ENCODE data around the gene MACROD2.

The MACROD2 gene

GRCh38 chr20:15227102-15227501 lies 1231.8 kb downstream of the MACROD2 start:
- in situ Hi-C loops (cut with MboI; ENCODE audit: low sequenced_read_pairs) = no loop called here

- in situ Hi-C loops (cut with MboI; ENCODE audit: low sequenced_read_pairs) = no loop called here
These were observed 1236.9 kb downstream of the MACROD2 start for GRCh38 chr20:15232243-15232642.

GRCh38 chr20:15235471-15236198 lies 1240.3 kb downstream of the MACROD2 start:
- in situ Hi-C loops (cut with MboI; ENCODE audit: low sequenced_read_pairs) = no loop called here

GRCh38 chr20:15236812-15237211 lies 1241.5 kb downstream of the MACROD2 start:
- in situ Hi-C loops (cut with MboI; ENCODE audit: low sequenced_read_pairs) = no loop called here

GRCh38 chr20:15239542-15240206 lies 1244.4 kb downstream of the MACROD2 start:
- in situ Hi-C loops (cut with MboI; ENCODE audit: low sequenced_read_pairs) = no loop called here

- in situ Hi-C loops (cut with MboI; ENCODE audit: low sequenced_read_pairs) = no loop called here
These were observed 1245.5 kb downstream of the MACROD2 start for GRCh38 chr20:15240801-15241200.

- in situ Hi-C loops (cut with MboI; ENCODE audit: low sequenced_read_pairs) = no loop called here
These were observed 1246.4 kb downstream of the MACROD2 start for GRCh38 chr20:15241681-15242080.

GRCh38 chr20:15242773-15243172 lies 1247.5 kb downstream of the MACROD2 start:
- in situ Hi-C loops (cut with MboI; ENCODE audit: low sequenced_read_pairs) = no loop called here

GRCh38 chr20:15245896-15246295 lies 1250.6 kb downstream of the MACROD2 start:
- in situ Hi-C loops (cut with MboI; ENCODE audit: low sequenced_read_pairs) = no loop called here

- in situ Hi-C loops (cut with MboI; ENCODE audit: low sequenced_read_pairs) = no loop called here
These were observed 1253.5 kb downstream of the MACROD2 start for GRCh38 chr20:15248618-15249395.

- in situ Hi-C loops (cut with MboI; ENCODE audit: low sequenced_read_pairs) = no loop called here
These were observed 1255.9 kb downstream of the MACROD2 start for GRCh38 chr20:15251171-15251570.

GRCh38 chr20:15252304-15252703 lies 1257.0 kb downstream of the MACROD2 start:
- in situ Hi-C loops (cut with MboI; ENCODE audit: low sequenced_read_pairs) = no loop called here

- in situ Hi-C loops (cut with MboI; ENCODE audit: low sequenced_read_pairs) = no loop called here
These were observed 1258.1 kb downstream of the MACROD2 start for GRCh38 chr20:15253431-15253830.

- in situ Hi-C loops (cut with MboI; ENCODE audit: low sequenced_read_pairs) = no loop called here
These were observed 1261.6 kb downstream of the MACROD2 start for GRCh38 chr20:15256676-15257568.

- in situ Hi-C loops (cut with MboI; ENCODE audit: low sequenced_read_pairs) = no loop called here
These were observed 1262.2 kb downstream of the MACROD2 start for GRCh38 chr20:15257569-15257870.

GRCh38 chr20:15265581-15266309 lies 1270.4 kb downstream of the MACROD2 start:
- in situ Hi-C loops (cut with MboI; ENCODE audit: low sequenced_read_pairs) = no loop called here

GRCh38 chr20:15267935-15268334 lies 1272.6 kb downstream of the MACROD2 start:
- in situ Hi-C loops (cut with MboI; ENCODE audit: low sequenced_read_pairs) = no loop called here

- in situ Hi-C loops (cut with MboI; ENCODE audit: low sequenced_read_pairs) = no loop called here
These were observed 1282.7 kb downstream of the MACROD2 start for GRCh38 chr20:15278041-15278440.

GRCh38 chr20:15287329-15287728 lies 1292.0 kb downstream of the MACROD2 start:
- in situ Hi-C loops (cut with MboI; ENCODE audit: low sequenced_read_pairs) = no loop called here

- in situ Hi-C loops (cut with MboI; ENCODE audit: low sequenced_read_pairs) = no loop called here
These were observed 1292.8 kb downstream of the MACROD2 start for GRCh38 chr20:15288106-15288505.
